Liver (tissue), 9 donors: Measurements from ENCODE around the gene ZNF778. TPM values are rescaled to one million over a fixed set of nuclear protein-coding genes. Genes with fewer than 3 reads are reported as not detected.
"Not testable (repeated sequence)": the region's sequence is repeated elsewhere in the genome, so short reads cannot be mapped to it uniquely, and the experiment has no call there.

Experiments
- DNase-seq: peaks from one replicate; pipeline ENCODE4 v3.0.0-alpha.2; 2017; ENCODE audit warnings: low spot score
- H3K27ac ChIP-seq, 2 donors: one replicate each; pipeline ENCODE4 v1.7.0; 2013; ENCODE audit warnings: inconsistent platforms in 2 of 2, low read length in 2 of 2, control low read depth in 1 of 2, low read depth in 1 of 2, mild to moderate bottlenecking in 1 of 2
- H3K27me3 ChIP-seq, 4 donors: one replicate each; pipeline versions ENCODE4 v1.6.1 to v1.7.0; 2013; ENCODE audit warnings: low read length in 3 of 4, inconsistent platforms in 1 of 4, mild to moderate bottlenecking in 1 of 4, moderate library complexity in 1 of 4; ENCODE audit not compliant: control insufficient read depth in 4 of 4, insufficient read depth in 4 of 4
- H3K36me3 ChIP-seq, 4 donors: one replicate each; pipeline versions ENCODE4 v1.6.1 to v1.7.0; 2013; ENCODE audit warnings: low read length in 3 of 4, mild to moderate bottlenecking in 3 of 4, low read depth in 1 of 4, moderate library complexity in 1 of 4; ENCODE audit not compliant: control insufficient read depth in 4 of 4, insufficient read depth in 3 of 4
- H3K4me1 ChIP-seq, 4 donors: one replicate each; pipeline versions ENCODE4 v1.6.1 to v1.7.0; 2013; ENCODE audit warnings: low read length in 3 of 4, mild to moderate bottlenecking in 3 of 4, moderate library complexity in 1 of 4; ENCODE audit not compliant: control insufficient read depth in 4 of 4, insufficient read depth in 4 of 4
- H3K4me3 ChIP-seq, 3 donors: one replicate each; pipeline versions ENCODE4 v1.6.1 to v1.7.0; 2013; ENCODE audit warnings: low read length in 3 of 3, control low read depth in 1 of 3, low read depth in 1 of 3, mild to moderate bottlenecking in 1 of 3
- H3K9ac ChIP-seq, 2 donors: one replicate each; pipeline ENCODE4 v1.7.0; 2013; ENCODE audit warnings: low read length in 2 of 2, mild to moderate bottlenecking in 2 of 2, moderate library complexity in 2 of 2, control low read depth in 1 of 2, low read depth in 1 of 2
- H3K9me3 ChIP-seq, 4 donors: one replicate each; pipeline versions ENCODE4 v1.6.1 to v1.7.0; 2013; ENCODE audit warnings: low read length in 3 of 4; ENCODE audit not compliant: control insufficient read depth in 4 of 4
- EGR1 ChIP-seq, 2 donors: IDR thresholded peaks; 2 replicates each; pipeline ENCODE4 v1.6.1; 2016 to 2018; ENCODE audit warnings: antibody characterized with exemption in 2 of 2, low read depth in 2 of 2
- FOXA1 ChIP-seq: IDR thresholded peaks from 2 replicates; pipeline ENCODE4 v1.6.1; 2016; ENCODE audit warnings: antibody characterized with exemption
- GABPA ChIP-seq, 2 donors: IDR thresholded peaks in 1 of 2; conservative IDR thresholded peaks in 1 of 2; 2 replicates each; pipeline ENCODE4 v1.6.1; 2016; ENCODE audit warnings: antibody characterized with exemption in 2 of 2, mild to moderate bottlenecking in 1 of 2, moderate library complexity in 1 of 2
- HNF4G ChIP-seq: IDR thresholded peaks from 2 replicates; pipeline ENCODE4 v1.6.1; 2016; ENCODE audit warnings: antibody characterized with exemption
- JUND ChIP-seq, 2 donors: IDR thresholded peaks; 2 replicates each; pipeline ENCODE4 v1.6.1; 2016; ENCODE audit warnings: antibody characterized with exemption in 2 of 2
- NR2F2 ChIP-seq: IDR thresholded peaks from 2 replicates; pipeline ENCODE4 v1.6.1; 2016; ENCODE audit warnings: antibody characterized with exemption
- RAD21 ChIP-seq, 2 donors: IDR thresholded peaks; 2 replicates each; pipeline ENCODE4 v1.6.1; 2016; ENCODE audit warnings: antibody characterized with exemption in 2 of 2, mild to moderate bottlenecking in 2 of 2
- RXRA ChIP-seq, 2 donors: IDR thresholded peaks; 2 replicates each; pipeline ENCODE4 v1.6.1; 2017 to 2018; ENCODE audit warnings: antibody characterized with exemption in 2 of 2, mild to moderate bottlenecking in 1 of 2
- SP1 ChIP-seq: IDR thresholded peaks from 2 replicates; pipeline ENCODE4 v1.6.1; 2018; ENCODE audit warnings: antibody characterized with exemption, mild to moderate bottlenecking
- TAF1 ChIP-seq: conservative IDR thresholded peaks from 2 replicates; pipeline ENCODE4 v1.6.1; 2016; ENCODE audit warnings: antibody characterized with exemption, mild to moderate bottlenecking
- YY1 ChIP-seq: IDR thresholded peaks from 2 replicates; pipeline ENCODE4 v1.6.1; 2016; ENCODE audit warnings: antibody characterized with exemption, mild to moderate bottlenecking
- WGBS: extraction: QIAGEN DNeasy Blood & Tissue Kit; methylation state at CpG from one replicate; pipeline ENCODE4 v1.1.7; 2013; 5-methylcytosine and 5-hydroxymethylcytosine counted together
- polyA plus RNA-seq, 2 donors: library from polyadenylated mRNA; stranded (reverse) in 1 of 2; unstranded in 1 of 2; fragments of 200-250 nt in 1 of 2; fragments of >200 nt in 1 of 2; fragmentation: Nextera tagmentation in 1 of 2; extraction: Ambion mirVana in 1 of 2; gene quantifications; one replicate each; pipeline versions ENCODE4 v1.2.1 to v1.2.3, GENCODE V29; 2013 to 2015
- total RNA-seq, 2 donors: library from RNA; depleted of rRNA; stranded (reverse); fragments of >200 nt; gene quantifications; one replicate each; pipeline ENCODE4 v1.2.3, GENCODE V29; 2014
- TF ChIP-seq, protein P1 (sequence below): IDR thresholded peaks from 2 replicates; pipeline ENCODE4 v1.6.1; 2016; ENCODE audit warnings: antibody characterized with exemption
- TF ChIP-seq, protein P2 (sequence below): fragments of 150-350 bp; IDR thresholded peaks from 2 replicates; pipeline ENCODE4 v1.5.1; 2017; ENCODE audit warnings: improper control_type of control experiment, low read depth, low read length; ENCODE audit not compliant: missing input control
- TF ChIP-seq, protein P3 (sequence below): IDR thresholded peaks from 2 replicates; pipeline ENCODE4 v1.6.1; 2016; ENCODE audit warnings: antibody characterized with exemption
- donor health status: healthy.
- donor health status: healthy.
- donor health status: healthy.
- donor health status: healthy.
- donor health status: healthy.

The ZNF778 gene
- total and polyA plus RNA-seq, 4 donors: 0.75 to 9.2 (median 4.2) TPM

DNA sequence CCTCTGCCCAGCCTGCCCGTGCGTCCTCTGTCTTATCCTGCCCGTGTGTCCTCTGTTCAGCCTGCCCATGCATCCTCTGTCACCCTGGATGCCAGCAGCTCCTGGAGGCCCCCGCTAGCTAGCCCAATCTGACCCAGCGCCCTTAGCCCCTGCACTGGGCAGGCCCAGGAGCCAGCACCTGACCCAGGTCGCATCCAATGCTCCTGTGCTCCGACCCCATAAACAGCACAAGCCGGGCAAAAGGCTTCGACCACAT, 32.9 kb upstream of the ZNF778 start:
- no peaks in the 10 kb centered on the region for H3K27me3 ChIP-seq
- WGBS: 62% methylated on average over 9 of the region's 9 CpGs

DNA sequence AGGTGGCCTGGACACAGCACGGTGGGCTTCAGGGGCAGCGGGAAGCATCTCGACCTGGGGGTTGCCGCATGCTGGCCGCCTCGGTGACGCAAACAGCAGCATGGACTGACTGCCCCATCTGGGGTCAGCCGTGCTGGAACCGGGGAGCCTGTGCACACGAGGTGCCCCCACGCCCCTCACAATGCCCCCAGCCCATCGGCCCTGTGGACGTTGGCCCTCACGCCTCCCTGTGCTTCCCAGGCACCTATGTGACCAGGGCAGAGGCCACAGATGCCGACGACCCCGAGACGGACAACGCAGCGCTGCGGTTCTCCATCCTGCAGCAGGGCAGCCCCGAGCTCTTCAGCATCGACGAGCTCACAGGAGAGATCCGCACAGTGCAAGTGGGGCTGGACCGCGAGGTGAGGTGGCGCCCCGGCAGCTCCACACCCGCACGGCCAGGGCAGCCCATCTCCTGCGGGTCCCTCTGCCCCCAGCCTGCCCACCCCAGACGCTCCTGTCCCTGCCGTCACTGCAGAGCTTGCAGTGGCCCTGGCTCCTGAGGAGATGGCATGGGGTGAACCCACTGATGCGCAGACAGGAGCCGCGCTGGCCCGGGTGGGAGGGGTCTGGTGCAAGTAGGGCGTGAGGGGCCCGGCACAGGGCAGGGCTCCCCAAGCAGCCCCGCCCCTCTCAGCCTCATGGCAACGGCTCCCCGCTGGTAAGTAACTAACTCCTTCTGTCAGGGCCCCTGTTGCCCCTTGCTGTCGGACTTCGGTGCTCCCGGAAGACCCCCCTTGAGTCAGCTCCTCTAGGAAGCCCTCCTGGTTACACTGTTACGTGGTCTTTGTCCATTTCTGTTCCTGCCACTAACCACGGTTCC, 32.3 kb upstream of the ZNF778 start:
- no peak for DNase-seq
- Histone ChIP-seq H3K9me3 (no peaks in the 10 kb centered on the region), H3K27me3 (no peaks in the 10 kb centered on the region), H3K9ac (no peak overlapping the region), H3K36me3 (no peaks in the 10 kb centered on the region), H3K4me3 (no peak overlapping the region), H3K4me1 (no peaks in the 10 kb centered on the region), H3K27ac (no peak overlapping the region)
- TF ChIP-seq, protein P1, sequence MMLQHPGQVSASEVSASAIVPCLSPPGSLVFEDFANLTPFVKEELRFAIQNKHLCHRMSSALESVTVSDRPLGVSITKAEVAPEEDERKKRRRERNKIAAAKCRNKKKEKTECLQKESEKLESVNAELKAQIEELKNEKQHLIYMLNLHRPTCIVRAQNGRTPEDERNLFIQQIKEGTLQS: no peak
- no peak for TF ChIP-seq RXRA (IDR thresholded peaks at IDR 0.05)
- TF ChIP-seq, protein P2, sequence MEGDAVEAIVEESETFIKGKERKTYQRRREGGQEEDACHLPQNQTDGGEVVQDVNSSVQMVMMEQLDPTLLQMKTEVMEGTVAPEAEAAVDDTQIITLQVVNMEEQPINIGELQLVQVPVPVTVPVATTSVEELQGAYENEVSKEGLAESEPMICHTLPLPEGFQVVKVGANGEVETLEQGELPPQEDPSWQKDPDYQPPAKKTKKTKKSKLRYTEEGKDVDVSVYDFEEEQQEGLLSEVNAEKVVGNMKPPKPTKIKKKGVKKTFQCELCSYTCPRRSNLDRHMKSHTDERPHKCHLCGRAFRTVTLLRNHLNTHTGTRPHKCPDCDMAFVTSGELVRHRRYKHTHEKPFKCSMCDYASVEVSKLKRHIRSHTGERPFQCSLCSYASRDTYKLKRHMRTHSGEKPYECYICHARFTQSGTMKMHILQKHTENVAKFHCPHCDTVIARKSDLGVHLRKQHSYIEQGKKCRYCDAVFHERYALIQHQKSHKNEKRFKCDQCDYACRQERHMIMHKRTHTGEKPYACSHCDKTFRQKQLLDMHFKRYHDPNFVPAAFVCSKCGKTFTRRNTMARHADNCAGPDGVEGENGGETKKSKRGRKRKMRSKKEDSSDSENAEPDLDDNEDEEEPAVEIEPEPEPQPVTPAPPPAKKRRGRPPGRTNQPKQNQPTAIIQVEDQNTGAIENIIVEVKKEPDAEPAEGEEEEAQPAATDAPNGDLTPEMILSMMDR: no peak
- TF ChIP-seq FOXA1: no peak
- no peak for TF ChIP-seq YY1
- TF ChIP-seq NR2F2: no peak
- TF ChIP-seq GABPA (IDR thresholded peaks at IDR 0.05 in 1 of 2, conservative IDR thresholded peaks at IDR 0.05 in 1 of 2): no peak
- TF ChIP-seq SP1: no peak
- TF ChIP-seq TAF1: no peak
- no peak for TF ChIP-seq EGR1 (IDR thresholded peaks at IDR 0.05; ENCODE audit: low read depth in 2 of 2)
- TF ChIP-seq HNF4G: no peak
- TF ChIP-seq, protein P3, sequence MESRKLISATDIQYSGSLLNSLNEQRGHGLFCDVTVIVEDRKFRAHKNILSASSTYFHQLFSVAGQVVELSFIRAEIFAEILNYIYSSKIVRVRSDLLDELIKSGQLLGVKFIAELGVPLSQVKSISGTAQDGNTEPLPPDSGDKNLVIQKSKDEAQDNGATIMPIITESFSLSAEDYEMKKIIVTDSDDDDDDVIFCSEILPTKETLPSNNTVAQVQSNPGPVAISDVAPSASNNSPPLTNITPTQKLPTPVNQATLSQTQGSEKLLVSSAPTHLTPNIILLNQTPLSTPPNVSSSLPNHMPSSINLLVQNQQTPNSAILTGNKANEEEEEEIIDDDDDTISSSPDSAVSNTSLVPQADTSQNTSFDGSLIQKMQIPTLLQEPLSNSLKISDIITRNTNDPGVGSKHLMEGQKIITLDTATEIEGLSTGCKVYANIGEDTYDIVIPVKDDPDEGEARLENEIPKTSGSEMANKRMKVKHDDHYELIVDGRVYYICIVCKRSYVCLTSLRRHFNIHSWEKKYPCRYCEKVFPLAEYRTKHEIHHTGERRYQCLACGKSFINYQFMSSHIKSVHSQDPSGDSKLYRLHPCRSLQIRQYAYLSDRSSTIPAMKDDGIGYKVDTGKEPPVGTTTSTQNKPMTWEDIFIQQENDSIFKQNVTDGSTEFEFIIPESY: no peak
- TF ChIP-seq RAD21 (IDR thresholded peaks at IDR 0.05): no peak
- no peak for TF ChIP-seq JUND (IDR thresholded peaks at IDR 0.05)
- 65% methylated on average over 48 of the region's 48 CpGs for WGBS

More for the DNA sequence above, 32.9 kb upstream of the ZNF778 start:
- H3K27ac ChIP-seq: no peak overlapping the region
- TF ChIP-seq, protein P1: no peak
- no peak for DNase-seq
- no peak overlapping the region for H3K4me3 ChIP-seq
- H3K4me1 ChIP-seq: no peaks in the 10 kb centered on the region
- H3K36me3 ChIP-seq: no peaks in the 10 kb centered on the region
- no peaks in the 10 kb centered on the region for H3K9me3 ChIP-seq
- H3K9ac ChIP-seq: no peak overlapping the region

DNA sequence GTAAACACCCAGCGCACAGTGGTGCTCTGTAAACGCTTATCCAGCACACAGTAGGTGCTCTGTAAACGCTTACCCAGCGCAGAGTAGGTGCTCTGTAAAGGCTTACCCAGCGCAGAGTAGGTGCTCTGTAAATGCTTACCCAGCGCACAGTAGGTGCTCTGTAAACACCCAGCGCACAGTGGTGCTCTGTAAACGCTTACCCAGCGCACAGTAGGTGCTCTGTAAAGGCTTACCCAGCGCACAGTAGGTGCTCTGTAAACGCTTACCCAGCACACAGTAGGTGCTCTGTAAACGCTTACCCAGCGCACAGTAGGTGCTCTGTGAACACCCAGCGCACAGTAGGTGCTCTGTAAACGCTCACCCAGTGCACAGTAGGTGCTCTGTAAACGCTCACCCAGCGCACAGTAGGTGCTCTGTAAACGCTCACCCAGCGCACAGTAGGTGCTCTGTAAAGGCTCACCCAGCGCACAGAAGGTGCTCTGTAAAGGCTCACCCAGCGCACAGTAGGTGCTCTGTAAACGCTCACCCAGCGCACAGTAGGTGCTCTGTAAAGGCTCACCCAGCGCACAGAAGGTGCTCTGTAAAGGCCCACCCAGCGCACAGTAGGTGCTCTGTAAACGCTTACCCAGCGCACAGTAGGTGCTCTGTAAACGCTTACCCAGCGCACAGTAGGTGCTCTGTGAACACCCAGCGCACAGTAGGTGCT, 31.5 kb upstream of the ZNF778 start:
- not testable (repeated sequence) for H3K36me3 ChIP-seq, H3K27me3 ChIP-seq, DNase-seq, H3K4me3 ChIP-seq, H3K4me1 ChIP-seq, H3K9me3 ChIP-seq, H3K9ac ChIP-seq, H3K27ac ChIP-seq
- WGBS: 90% methylated on average over 30 of the region's 30 CpGs

DNA sequence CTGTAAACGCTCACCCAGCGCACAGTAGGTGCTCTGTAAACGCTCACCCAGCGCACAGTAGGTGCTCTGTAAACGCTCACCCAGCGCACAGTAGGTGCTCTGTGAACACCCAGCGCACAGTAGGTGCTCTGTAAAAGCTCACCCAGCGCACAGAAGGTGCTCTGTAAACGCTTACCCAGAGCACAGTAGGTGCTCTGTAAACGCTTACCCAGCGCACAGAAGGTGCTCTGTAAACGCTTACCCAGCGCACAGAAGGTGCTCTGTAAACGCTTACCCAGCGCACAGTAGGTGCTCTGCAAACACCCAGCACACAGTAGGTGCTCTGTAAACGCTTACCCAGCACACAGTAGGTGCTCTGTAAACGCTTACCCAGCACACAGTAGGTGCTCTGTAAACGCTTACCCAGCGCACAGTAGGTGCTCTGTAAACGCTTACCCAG, 30.9 kb upstream of the ZNF778 start:
- H3K36me3 ChIP-seq, DNase-seq, H3K27me3 ChIP-seq, H3K4me3 ChIP-seq, H3K4me1 ChIP-seq, H3K27ac ChIP-seq, H3K9me3 ChIP-seq, H3K9ac ChIP-seq: not testable (repeated sequence)
- WGBS: 89% methylated on average over 20 of the region's 20 CpGs
